ENCODE results near the gene CNOT6L. TPM values are rescaled to one million over a fixed set of nuclear protein-coding genes. Genes with fewer than 3 reads are reported as not detected.

The CNOT6L gene
- total and polyA plus RNA-seq, 2 donors from 2014 or later = 5.8 to 73.3 TPM

DNA sequence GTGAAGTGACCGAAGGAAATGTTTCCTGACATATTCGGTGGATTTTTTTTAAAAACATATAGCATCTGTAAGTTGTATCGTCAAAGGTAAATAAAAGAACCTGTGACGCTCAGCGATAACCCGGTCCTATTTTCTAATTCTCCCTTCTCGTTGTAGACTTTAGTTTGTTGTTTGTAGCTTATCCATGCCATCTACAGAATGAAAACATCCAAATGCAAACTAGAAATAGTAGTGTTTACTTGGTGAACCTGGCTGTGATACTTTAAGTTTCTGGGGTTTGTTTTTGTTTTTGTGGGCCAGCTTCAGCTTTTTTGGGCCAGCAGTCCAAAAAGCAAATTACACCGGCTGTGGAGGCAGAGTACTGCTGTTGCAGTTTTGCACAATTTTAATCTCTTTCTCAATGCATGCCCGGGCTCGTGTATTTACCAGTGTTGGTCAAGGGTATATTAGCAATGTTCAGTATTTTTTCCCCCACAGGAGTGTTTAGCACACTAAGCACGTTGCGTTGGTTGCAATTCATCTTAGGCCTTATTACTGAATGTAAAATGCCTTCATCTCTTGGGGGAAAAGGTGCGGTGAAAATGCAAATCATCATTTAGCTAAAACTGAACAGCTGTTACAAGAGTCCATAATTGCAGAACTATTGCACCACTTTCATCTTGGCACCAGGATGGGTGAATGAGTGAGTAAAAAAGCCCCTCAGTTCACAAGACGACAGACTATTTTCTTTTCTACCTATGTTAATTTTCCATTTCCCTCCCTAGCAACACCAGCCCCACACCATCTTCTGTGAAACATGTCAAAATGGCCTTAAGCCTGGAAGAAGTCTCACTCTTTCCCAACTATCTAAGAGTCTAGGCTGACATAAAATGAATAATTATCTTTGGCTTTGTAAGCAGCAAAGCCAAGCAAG is 1.7 kb upstream of the CNOT6L start:
- H3K36me3 ChIP-seq (ENCODE audit: control insufficient read depth in 2 of 3, insufficient read depth in 3 of 3, low read length in 3 of 3) = no peaks in the 10 kb centered on the region
- intact Hi-C loops (cut with DNase I) = no loop called here
- no peaks in the 10 kb centered on the region for H3K9me3 ChIP-seq (ENCODE audit: control insufficient read depth in 2 of 3, insufficient read depth in 1 of 3, low read length in 3 of 3)
- TF ChIP-seq, protein P1, sequence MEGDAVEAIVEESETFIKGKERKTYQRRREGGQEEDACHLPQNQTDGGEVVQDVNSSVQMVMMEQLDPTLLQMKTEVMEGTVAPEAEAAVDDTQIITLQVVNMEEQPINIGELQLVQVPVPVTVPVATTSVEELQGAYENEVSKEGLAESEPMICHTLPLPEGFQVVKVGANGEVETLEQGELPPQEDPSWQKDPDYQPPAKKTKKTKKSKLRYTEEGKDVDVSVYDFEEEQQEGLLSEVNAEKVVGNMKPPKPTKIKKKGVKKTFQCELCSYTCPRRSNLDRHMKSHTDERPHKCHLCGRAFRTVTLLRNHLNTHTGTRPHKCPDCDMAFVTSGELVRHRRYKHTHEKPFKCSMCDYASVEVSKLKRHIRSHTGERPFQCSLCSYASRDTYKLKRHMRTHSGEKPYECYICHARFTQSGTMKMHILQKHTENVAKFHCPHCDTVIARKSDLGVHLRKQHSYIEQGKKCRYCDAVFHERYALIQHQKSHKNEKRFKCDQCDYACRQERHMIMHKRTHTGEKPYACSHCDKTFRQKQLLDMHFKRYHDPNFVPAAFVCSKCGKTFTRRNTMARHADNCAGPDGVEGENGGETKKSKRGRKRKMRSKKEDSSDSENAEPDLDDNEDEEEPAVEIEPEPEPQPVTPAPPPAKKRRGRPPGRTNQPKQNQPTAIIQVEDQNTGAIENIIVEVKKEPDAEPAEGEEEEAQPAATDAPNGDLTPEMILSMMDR (IDR thresholded peaks at IDR 0.05; ENCODE audit: borderline replicate concordance, extremely low read depth, insufficient read depth) = no peak
- H3K9ac ChIP-seq (ENCODE audit: low read length in 3 of 3) = peak overlapping the region; percentile 63 to 94 (median 90)
- DNase-seq (peak in 1 of 5 donors; percentile 11), FAIRE-seq (no peak)
- no peaks in the 10 kb centered on the region for H3K27me3 ChIP-seq (ENCODE audit: control insufficient read depth, insufficient read depth, low read length)
- peaks cover 0 to 13% (median 3%) of the 10 kb centered on the region in 3 donors for H3K4me1 ChIP-seq (ENCODE audit: control insufficient read depth in 2 of 3, insufficient read depth in 2 of 3, low read depth in 1 of 3, low read length in 3 of 3)
- peak overlapping the region; percentile 72 to 92 (median 83) for H3K4me3 ChIP-seq (ENCODE audit: low read length in 3 of 3)
- peak overlapping the region; percentile 93 to 97 for H3K27ac ChIP-seq (ENCODE audit: low read depth in 2 of 2, low read length in 2 of 2)

DNA sequence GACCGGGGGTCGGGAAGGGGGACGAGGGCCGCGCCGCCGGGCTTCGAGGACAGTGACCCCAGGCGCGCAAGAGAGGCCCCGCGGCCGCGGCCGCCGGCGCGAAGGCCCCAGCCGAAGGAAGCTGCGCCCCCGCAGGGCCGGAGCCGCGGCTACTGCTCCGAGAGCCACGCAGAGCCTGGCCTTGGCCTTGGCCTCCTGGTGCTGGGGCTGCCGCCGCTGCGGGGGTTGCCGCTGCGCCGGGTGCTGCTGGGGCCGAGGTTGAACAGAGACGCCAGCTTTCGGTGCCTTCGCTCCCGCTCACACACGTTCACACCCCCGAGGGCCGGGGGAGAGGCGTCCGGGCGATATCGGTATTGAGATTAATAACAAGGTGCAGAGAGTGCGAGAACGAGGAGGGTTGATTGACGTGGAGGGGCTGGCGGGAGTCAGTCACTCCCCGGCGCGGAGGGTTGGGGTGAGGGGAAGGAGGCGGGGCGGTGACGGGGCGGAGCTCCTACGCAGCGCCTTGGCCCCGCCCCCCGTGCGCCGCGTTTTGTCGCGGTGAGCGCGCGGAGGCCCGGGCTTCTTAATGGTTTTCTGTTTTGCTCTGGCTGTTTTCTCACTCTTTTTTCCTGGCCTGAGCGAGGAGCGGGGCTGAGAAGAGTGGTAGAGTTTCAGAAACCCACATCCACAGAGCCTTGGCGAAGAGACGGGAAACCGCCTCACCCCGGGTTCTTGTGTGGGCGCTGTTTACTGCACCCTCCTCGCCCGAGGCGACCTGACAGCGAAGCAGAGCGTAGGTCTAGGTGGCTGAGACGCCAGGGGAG is 878 bp upstream of the CNOT6L start:
- H3K9me3 ChIP-seq (ENCODE audit: control insufficient read depth in 2 of 3, insufficient read depth in 1 of 3, low read length in 3 of 3) = no peaks in the 10 kb centered on the region
- H3K9ac ChIP-seq (ENCODE audit: low read length in 3 of 3) = peak overlapping the region; percentile 63 to 94 (median 90)
- peaks cover 0 to 13% (median 3%) of the 10 kb centered on the region in 3 donors for H3K4me1 ChIP-seq (ENCODE audit: control insufficient read depth in 2 of 3, insufficient read depth in 2 of 3, low read depth in 1 of 3, low read length in 3 of 3)
- no peak for FAIRE-seq
- H3K4me3 ChIP-seq (ENCODE audit: low read length in 3 of 3) = peak overlapping the region; percentile 72 to 92 (median 83)
- H3K27me3 ChIP-seq (ENCODE audit: control insufficient read depth, insufficient read depth, low read length) = no peaks in the 10 kb centered on the region
- H3K27ac ChIP-seq (ENCODE audit: low read depth in 2 of 2, low read length in 2 of 2) = peak overlapping the region; percentile 93 to 97
- TF ChIP-seq, protein P1 (IDR thresholded peaks at IDR 0.05; ENCODE audit: borderline replicate concordance, extremely low read depth, insufficient read depth) = no peak
- H3K36me3 ChIP-seq (ENCODE audit: control insufficient read depth in 2 of 3, insufficient read depth in 3 of 3, low read length in 3 of 3) = no peaks in the 10 kb centered on the region
- DNase-seq = peak; percentile 91 to 97 (median 95)
- intact Hi-C loops (cut with DNase I) = no loop called here

DNA sequence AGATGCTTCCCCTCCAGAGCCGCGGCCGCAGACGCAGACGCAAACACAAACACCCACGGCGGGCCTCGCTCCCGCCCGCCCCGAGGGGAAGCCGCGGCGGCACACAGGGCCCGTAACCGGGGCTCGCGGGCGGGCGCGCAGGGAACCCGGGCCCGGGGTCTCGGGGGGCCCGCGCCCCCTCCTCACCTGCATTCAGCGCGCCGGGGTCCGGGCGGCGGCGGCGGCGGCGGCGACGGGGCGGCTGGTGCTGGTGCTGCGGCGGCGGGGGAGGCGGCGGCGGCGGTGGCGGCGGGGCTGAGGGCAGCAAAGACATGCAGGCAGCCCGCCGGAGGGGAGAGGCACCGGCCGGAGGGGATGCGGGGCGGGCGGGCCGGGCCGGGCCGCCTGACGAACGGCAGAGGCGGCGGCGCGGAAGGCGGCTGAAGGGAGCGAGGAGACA is 255 bp upstream of the CNOT6L start:
- Histone ChIP-seq H3K9ac (ENCODE audit: low read length in 3 of 3) (peak overlapping the region; percentile 86 to 99 (median 97)), H3K9me3 (ENCODE audit: control insufficient read depth in 2 of 3, insufficient read depth in 1 of 3, low read length in 3 of 3) (no peaks in the 10 kb centered on the region), H3K4me1 (ENCODE audit: control insufficient read depth in 2 of 3, insufficient read depth in 2 of 3, low read depth in 1 of 3, low read length in 3 of 3) (peaks cover 0 to 13% (median 3%) of the 10 kb centered on the region in 3 donors), H3K27me3 (ENCODE audit: control insufficient read depth, insufficient read depth, low read length) (no peaks in the 10 kb centered on the region), H3K4me3 (ENCODE audit: low read length in 3 of 3) (peak overlapping the region; percentile 90 to 95 (median 92)), H3K27ac (ENCODE audit: low read depth in 2 of 2, low read length in 2 of 2) (peak overlapping the region; percentile 97 to 99), H3K36me3 (ENCODE audit: control insufficient read depth in 2 of 3, insufficient read depth in 3 of 3, low read length in 3 of 3) (no peaks in the 10 kb centered on the region)
- FAIRE-seq (no peak), DNase-seq (peak in 2 of 5 donors; percentile 76 to 94)
- TF ChIP-seq, protein P1 (IDR thresholded peaks at IDR 0.05; ENCODE audit: borderline replicate concordance, extremely low read depth, insufficient read depth) = no peak
- intact Hi-C loops (cut with DNase I) = no loop called here
